Endometrium (tissue), 2 donors: ENCODE data around the gene PRCC.
"Not testable (repeated sequence)": the region's sequence is repeated elsewhere in the genome, so short reads cannot be mapped to it uniquely, and the experiment has no call there.

Experiments used
- FAIRE-seq: peaks from 2 replicates; lab custom pipeline; 2012; peaks lifted over from hg19 to GRCh38; lab: Jason Lieb, UNC
- donor health status: control.
- donor health status: control.

Gene PRCC

GRCh38 chr1:156760796-156761104 lies 6.6 kb upstream of the PRCC start:
- no peak for FAIRE-seq

- FAIRE-seq = not testable (repeated sequence)
Observed at GRCh38 chr1:156765136-156765535, 2.2 kb upstream of the PRCC start.

- no peak for FAIRE-seq
Observed at GRCh38 chr1:156765666-156766065, 1.7 kb upstream of the PRCC start.

GRCh38 chr1:156766298-156767100 lies 836 bp upstream of the PRCC start:
- no peak for FAIRE-seq

- FAIRE-seq = no peak
Observed at GRCh38 chr1:156767879-156768604, 707 bp downstream of the PRCC start.

GRCh38 chr1:156768610-156769295 lies 1.4 kb downstream of the PRCC start:
- FAIRE-seq = no peak

GRCh38 chr1:156772222-156772621 lies 4.9 kb downstream of the PRCC start:
- no peak for FAIRE-seq

GRCh38 chr1:156772728-156773497 lies 5.6 kb downstream of the PRCC start:
- FAIRE-seq = no peak

- no peak for FAIRE-seq
Observed at GRCh38 chr1:156773607-156774006, 6.3 kb downstream of the PRCC start.

- no peak for FAIRE-seq
Observed at GRCh38 chr1:156775799-156776198, 8.5 kb downstream of the PRCC start.

GRCh38 chr1:156776942-156777341 lies 9.6 kb downstream of the PRCC start:
- no peak for FAIRE-seq

GRCh38 chr1:156777573-156777972 lies 10.2 kb downstream of the PRCC start:
- FAIRE-seq = no peak

GRCh38 chr1:156781585-156782186 lies 14.4 kb downstream of the PRCC start:
- no peak for FAIRE-seq

- FAIRE-seq = no peak
Observed at GRCh38 chr1:156785458-156785857, 18.1 kb downstream of the PRCC start.

GRCh38 chr1:156786640-156787039 lies 19.3 kb downstream of the PRCC start:
- FAIRE-seq = no peak

GRCh38 chr1:156788136-156788535 lies 20.8 kb downstream of the PRCC start:
- no peak for FAIRE-seq

- FAIRE-seq = no peak
Observed at GRCh38 chr1:156789621-156790318, 22.4 kb downstream of the PRCC start.

- FAIRE-seq = no peak
Observed at GRCh38 chr1:156794506-156795373, 27.4 kb downstream of the PRCC start.

GRCh38 chr1:156795374-156795733 lies 28.0 kb downstream of the PRCC start:
- no peak for FAIRE-seq

GRCh38 chr1:156795787-156796186 lies 28.5 kb downstream of the PRCC start:
- FAIRE-seq = no peak
